Spleen (tissue), 11 donors: ENCODE results near the gene NAGPA. TPM values are rescaled to one million over a fixed set of nuclear protein-coding genes. Genes with fewer than 3 reads are reported as not detected.

Source experiments
- DNase-seq: peaks from one replicate; pipeline ENCODE4 v3.0.0-alpha.2; 2020
- H3K27ac ChIP-seq, 8 donors: fragments of 200-600 bp; sonication (generic) in 7 of 8; 1 replicate in 4 of 8; 2 replicates in 4 of 8; pipeline versions ENCODE4 v1.5.0 to v1.8.0; 2016 to 2021; ENCODE audit warnings: inconsistent platforms in 4 of 8, mild to moderate bottlenecking in 4 of 8, moderate library complexity in 1 of 8
- H3K27me3 ChIP-seq, 7 donors: fragments of 200-600 bp; sonication (generic) in 6 of 7; replicated peaks in 1 of 7; 1 replicate in 4 of 7; 2 replicates in 3 of 7; pipeline versions ENCODE4 v1.5.0 to v1.8.0; 2016 to 2021; ENCODE audit warnings: inconsistent platforms in 3 of 7, mild to moderate bottlenecking in 1 of 7
- H3K36me3 ChIP-seq, 6 donors: fragments of 200-600 bp; sonication (generic) in 5 of 6; 1 replicate in 4 of 6; 2 replicates in 2 of 6; pipeline versions ENCODE4 v1.5.0 to v1.8.0; 2016 to 2021; ENCODE audit warnings: inconsistent platforms in 2 of 6
- H3K4me1 ChIP-seq, 6 donors: fragments of 200-600 bp; sonication (generic) in 5 of 6; 1 replicate in 3 of 6; 2 replicates in 3 of 6; pipeline versions ENCODE4 v1.5.0 to v1.8.0; 2016 to 2021; ENCODE audit warnings: inconsistent platforms in 3 of 6
- H3K4me3 ChIP-seq, 8 donors: fragments of 200-600 bp; sonication (generic) in 7 of 8; 1 replicate in 4 of 8; 2 replicates in 4 of 8; pipeline versions ENCODE4 v1.5.0 to v1.8.0; 2016 to 2021; ENCODE audit warnings: inconsistent platforms in 4 of 8, mild to moderate bottlenecking in 4 of 8, moderate library complexity in 2 of 8
- H3K9me3 ChIP-seq, 8 donors: fragments of 200-600 bp; sonication (generic) in 7 of 8; 1 replicate in 4 of 8; 2 replicates in 4 of 8; pipeline versions ENCODE4 v1.5.0 to v1.8.0; 2016 to 2021; ENCODE audit warnings: inconsistent platforms in 4 of 8
- CTCF ChIP-seq, 11 experiments: fragments of 200-600 bp in 7 of 11; fragments of 450-650 bp in 4 of 11; sonication (generic) in 4 of 11; IDR thresholded peaks in 8 of 11; conservative IDR thresholded peaks in 3 of 11; 1 replicate in 7 of 11; 2 replicates in 4 of 11; pipeline versions ENCODE4 v1.4.0 to v1.8.0; 2016 to 2021; ENCODE audit warnings: antibody characterized with exemption in 11 of 11, inconsistent platforms in 4 of 11, mild to moderate bottlenecking in 1 of 11
- POLR2A ChIP-seq, 3 donors: fragments of 450-650 bp; IDR thresholded peaks; one replicate each; pipeline ENCODE4 v1.5.1; 2017; ENCODE audit warnings: antibody characterized with exemption in 3 of 3, mild to moderate bottlenecking in 1 of 3
- POLR2AphosphoS5 ChIP-seq, 3 donors: sonication (generic); formaldehyde crosslinking; IDR thresholded peaks; one replicate each; pipeline ENCODE4 v1.5.1; 2017; ENCODE audit warnings: antibody characterized with exemption in 3 of 3
- WGBS, 5 donors: extraction: QIAGEN DNeasy Blood & Tissue Kit in 3 of 5; methylation state at CpG; one replicate each; pipeline versions ENCODE4 v1.1.5 to v1.1.7; 2013 to 2018; 5-methylcytosine and 5-hydroxymethylcytosine counted together
- intact Hi-C: fragments of 100-400 bp; cut with DNase I; formaldehyde crosslinking; loops from one replicate; pipeline ENCODE4 v1.15.0; 2023; ENCODE audit warnings: low total_unique reads
- polyA plus RNA-seq, 3 donors: library from polyadenylated mRNA; stranded (reverse); fragments of 200-250 nt; gene quantifications; one replicate each; pipeline ENCODE4 v1.2.1, GENCODE V29; 2013
- total RNA-seq, 7 donors: library from RNA; depleted of rRNA in 3 of 7; stranded (reverse); fragments of >200 nt in 3 of 7; fragmentation: NEBNext Ultra II Directional in 4 of 7; extraction: Animal tissue kit (Norgen Biotek cat#: 25700) in 4 of 7; gene quantifications; one replicate each; pipeline versions ENCODE4 v1.1.0 to v1.2.1, GENCODE V29; 2016 to 2021
- donor health status: healthy with polysubstance abuse.
- donor health status: DM: no; HTN: no; CAD: no; lungs with moderate emphysema.
- donor health status: DM: no; HTN: no; CAD: no.
- donor health status: Bipolar disorder and iron deficiency.
- donor health status: healthy.
- donor health status: DM: no; HTN: no; CAD: no.
- donor health status: DM: yes; HTN: yes; CAD: no.

NAGPA gene
- total and polyA plus RNA-seq, 10 donors, result 11.8 to 41.8 (median 18.6) TPM

- no peak overlapping the region for H3K4me3 ChIP-seq
- intact Hi-C loops, result no loop called here
- no peak for DNase-seq
- no peaks in the 10 kb centered on the region for H3K4me1 ChIP-seq
- 38 to 65% (median 58%) methylated on average over 6 to 15 of the region's 15 CpGs for WGBS, 5 donors
- H3K27me3 ChIP-seq, result peaks cover 0 to 30% (median 0%) of the 10 kb centered on the region in 7 donors
- H3K27ac ChIP-seq, result no peak overlapping the region
- H3K36me3 ChIP-seq, result no peaks in the 10 kb centered on the region
- H3K9me3 ChIP-seq, result no peaks in the 10 kb centered on the region
- TF ChIP-seq POLR2AphosphoS5 (IDR thresholded peaks at IDR 0.05), result no peak
- TF ChIP-seq CTCF (IDR thresholded peaks at IDR 0.05 in 8 of 11, conservative IDR thresholded peaks at IDR 0.05 in 3 of 11), result no peak
- no peak for TF ChIP-seq POLR2A (IDR thresholded peaks at IDR 0.05)
Measured at GRCh38 chr16:5010576-5011329, 23.0 kb downstream of the NAGPA start.

GRCh38 chr16:5008311-5008731, 25.4 kb downstream of the NAGPA start:
- H3K36me3 ChIP-seq, result no peaks in the 10 kb centered on the region
- TF ChIP-seq POLR2A (IDR thresholded peaks at IDR 0.05) (no peak), CTCF (IDR thresholded peaks at IDR 0.05 in 8 of 11, conservative IDR thresholded peaks at IDR 0.05 in 3 of 11) (no peak), POLR2AphosphoS5 (IDR thresholded peaks at IDR 0.05) (no peak)
- no peaks in the 10 kb centered on the region for H3K4me1 ChIP-seq
- no peak for DNase-seq
- no peaks in the 10 kb centered on the region for H3K9me3 ChIP-seq
- intact Hi-C loops, result no loop called here
- H3K4me3 ChIP-seq, result no peak overlapping the region
- H3K27ac ChIP-seq, result no peak overlapping the region
- WGBS, 5 donors, result 78 to 86% (median 83%) methylated on average over 17 to 18 of the region's 18 CpGs
- peaks cover 0 to 45% (median 0%) of the 10 kb centered on the region in 7 donors for H3K27me3 ChIP-seq

GRCh38 chr16:5007256-5007655, 26.5 kb downstream of the NAGPA start:
- Histone ChIP-seq H3K27me3 (peaks cover 0 to 50% (median 0%) of the 10 kb centered on the region in 7 donors), H3K4me1 (no peaks in the 10 kb centered on the region), H3K4me3 (no peak overlapping the region), H3K9me3 (no peaks in the 10 kb centered on the region), H3K36me3 (no peaks in the 10 kb centered on the region), H3K27ac (no peak overlapping the region)
- no peak for TF ChIP-seq CTCF (IDR thresholded peaks at IDR 0.05 in 8 of 11, conservative IDR thresholded peaks at IDR 0.05 in 3 of 11)
- TF ChIP-seq POLR2AphosphoS5 (IDR thresholded peaks at IDR 0.05), result no peak
- no peak for TF ChIP-seq POLR2A (IDR thresholded peaks at IDR 0.05)
- no peak for DNase-seq
- intact Hi-C loops, result no loop called here
- 81 to 87% (median 86%) methylated on average over 10 of the region's 10 CpGs for WGBS, 5 donors

GRCh38 chr16:5006348-5007193, 27.2 kb downstream of the NAGPA start:
- TF ChIP-seq CTCF (IDR thresholded peaks at IDR 0.05 in 8 of 11, conservative IDR thresholded peaks at IDR 0.05 in 3 of 11), result no peak
- no peak for TF ChIP-seq POLR2A (IDR thresholded peaks at IDR 0.05)
- TF ChIP-seq POLR2AphosphoS5 (IDR thresholded peaks at IDR 0.05), result no peak
- WGBS, 5 donors, result 78 to 85% (median 79%) methylated on average over 20 to 22 of the region's 22 CpGs
- Histone ChIP-seq H3K9me3 (no peaks in the 10 kb centered on the region), H3K36me3 (no peaks in the 10 kb centered on the region), H3K4me1 (no peaks in the 10 kb centered on the region), H3K27ac (no peak overlapping the region), H3K4me3 (no peak overlapping the region), H3K27me3 (peaks cover 0 to 50% (median 0%) of the 10 kb centered on the region in 7 donors)
- intact Hi-C loops, result no loop called here
- peak; percentile 57 for DNase-seq
